ENCODE measurements around the gene CASP14.

DNA sequence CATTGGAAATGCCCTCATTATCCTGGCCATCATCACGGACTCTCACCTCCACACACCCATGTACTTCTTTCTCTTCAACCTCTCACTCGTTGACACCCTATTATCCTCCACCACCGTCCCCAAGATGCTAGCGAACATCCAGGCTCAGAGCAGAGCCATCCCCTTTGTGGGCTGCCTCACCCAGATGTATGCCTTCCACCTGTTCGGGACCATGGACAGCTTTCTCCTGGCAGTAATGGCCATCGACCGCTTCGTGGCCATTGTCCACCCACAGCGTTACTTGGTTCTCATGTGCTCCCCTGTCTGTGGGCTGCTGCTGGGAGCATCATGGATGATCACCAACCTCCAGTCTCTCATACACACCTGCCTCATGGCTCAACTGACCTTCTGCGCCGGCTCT lies 37.9 kb downstream of the CASP14 start:
- TF ChIP-seq ELF4 (IDR thresholded peaks at IDR 0.05) (no peak), SUZ12 (IDR thresholded peaks at IDR 0.05) (no peak), BHLHE40 (IDR thresholded peaks at IDR 0.05; ENCODE audit: borderline replicate concordance) (no peak), SP1 (IDR thresholded peaks at IDR 0.05) (no peak), FOXK2 (IDR thresholded peaks at IDR 0.05) (no peak), NFRKB (IDR thresholded peaks at IDR 0.05) (no peak), TARDBP (IDR thresholded peaks at IDR 0.05) (no peak), HDGF (IDR thresholded peaks at IDR 0.05; ENCODE audit: borderline replicate concordance) (no peak), ARNT (IDR thresholded peaks at IDR 0.05) (no peak)
